GM18870 (cell line): ENCODE data around the gene GARNL3.
A peak's percentile ranks its signal among the peaks of the same experiment; 100 is the strongest.

ENCODE experiments used
- ATAC-seq: cut with Tn5 transposase; IDR thresholded peaks from one replicate; pipeline ENCODE4 v1.9.1; 2021; ENCODE audit warnings: moderate library complexity; ENCODE audit not compliant: unreplicated experiment

Gene GARNL3

GRCh38 chr9:127399736-127400269 is 135.2 kb downstream of the GARNL3 start:
- no peak for ATAC-seq

GRCh38 chr9:127402401-127403090 is 138.0 kb downstream of the GARNL3 start:
- no peak for ATAC-seq

GRCh38 chr9:127403507-127404192 is 139.1 kb downstream of the GARNL3 start:
- no peak for ATAC-seq

GRCh38 chr9:127404631-127405030 is 140.1 kb downstream of the GARNL3 start:
- ATAC-seq, result no peak

GRCh38 chr9:127405344-127406125 is 141.0 kb downstream of the GARNL3 start:
- no peak for ATAC-seq

GRCh38 chr9:127406799-127407491 is 142.4 kb downstream of the GARNL3 start:
- ATAC-seq, result no peak

DNA sequence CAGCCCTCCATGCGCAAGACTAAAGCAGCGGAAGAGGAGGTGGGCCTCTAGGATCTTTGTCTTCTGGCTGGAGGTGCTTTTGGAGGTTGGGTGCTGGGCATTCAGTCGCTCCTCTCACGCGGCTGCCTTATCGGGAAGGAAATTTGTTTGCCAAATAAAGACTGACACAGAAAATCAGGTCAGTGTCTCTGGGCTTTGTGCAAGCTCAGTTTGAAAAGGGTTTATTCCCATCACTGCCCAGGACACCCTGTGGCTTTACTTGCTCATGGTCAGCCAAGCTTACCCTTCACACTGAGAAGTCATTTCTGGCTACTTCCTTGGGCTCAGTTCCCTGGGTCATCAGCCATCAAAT is 142.9 kb downstream of the GARNL3 start:
- no peak for ATAC-seq

DNA sequence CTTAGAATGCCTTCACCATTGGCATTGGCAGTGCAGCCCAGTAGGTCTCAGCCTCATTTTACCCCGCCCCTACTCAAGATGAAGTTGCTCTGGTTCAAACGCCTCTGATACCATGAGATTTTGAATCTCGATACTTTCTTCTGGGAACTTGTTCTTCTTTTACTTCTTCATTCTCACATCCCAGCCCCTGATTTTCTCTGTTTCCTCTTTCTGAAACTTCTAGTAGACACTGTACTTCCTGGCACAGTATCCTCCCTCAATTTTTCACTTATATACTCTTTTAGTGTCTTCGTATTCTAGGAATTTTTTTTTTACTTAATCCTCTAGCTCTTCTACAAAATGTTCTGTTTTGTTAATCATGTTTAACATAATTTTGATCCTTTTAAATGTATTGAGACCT is 146.5 kb downstream of the GARNL3 start:
- no peak for ATAC-seq

DNA sequence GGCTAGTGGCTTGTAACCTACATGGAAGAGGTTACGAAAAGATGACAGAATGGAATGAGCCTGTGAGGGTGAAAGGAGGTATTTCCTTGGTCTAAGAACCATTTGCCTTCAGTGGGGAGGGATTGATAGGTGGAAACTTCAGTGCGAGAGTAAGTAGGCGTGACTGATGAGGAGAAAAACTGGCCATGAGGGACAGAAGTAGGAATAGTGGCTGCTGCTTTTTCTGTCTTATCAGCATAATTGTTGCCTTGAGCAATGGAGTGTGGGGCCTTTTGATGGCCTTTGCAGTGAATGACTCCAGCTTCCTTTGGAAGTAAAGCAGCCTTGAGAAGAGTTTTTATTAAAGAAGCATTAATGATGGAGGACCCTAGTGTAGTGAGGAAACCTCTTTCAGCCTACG is 150.6 kb downstream of the GARNL3 start:
- ATAC-seq, result no peak

- ATAC-seq, result no peak
These were observed 151.1 kb downstream of the GARNL3 start for GRCh38 chr9:127415657-127416056.

- no peak for ATAC-seq
These were observed 152.8 kb downstream of the GARNL3 start for GRCh38 chr9:127417131-127418036.

DNA sequence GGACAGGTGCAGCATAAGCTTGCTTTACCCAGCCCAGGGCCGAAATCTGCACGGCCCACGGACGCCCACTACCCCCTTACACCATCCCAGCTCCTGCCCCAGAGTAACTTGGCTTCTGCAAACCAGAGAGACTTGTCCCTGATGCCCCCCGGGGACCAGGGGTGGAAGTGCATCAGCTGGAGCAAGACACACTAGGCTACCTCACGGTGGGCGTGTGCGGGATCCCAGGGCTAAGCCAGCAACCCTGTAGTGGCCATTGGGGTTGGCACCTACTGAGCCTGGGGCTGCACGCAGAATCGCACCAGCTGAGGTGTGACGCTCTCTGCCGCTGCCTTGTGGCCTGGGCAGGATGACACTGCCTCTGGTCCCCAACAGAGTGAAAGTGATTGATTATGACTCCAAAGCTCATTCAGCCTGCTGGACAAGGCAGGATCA is 153.5 kb downstream of the GARNL3 start:
- no peak for ATAC-seq

GRCh38 chr9:127419348-127419747 is 154.8 kb downstream of the GARNL3 start:
- ATAC-seq, result no peak

DNA sequence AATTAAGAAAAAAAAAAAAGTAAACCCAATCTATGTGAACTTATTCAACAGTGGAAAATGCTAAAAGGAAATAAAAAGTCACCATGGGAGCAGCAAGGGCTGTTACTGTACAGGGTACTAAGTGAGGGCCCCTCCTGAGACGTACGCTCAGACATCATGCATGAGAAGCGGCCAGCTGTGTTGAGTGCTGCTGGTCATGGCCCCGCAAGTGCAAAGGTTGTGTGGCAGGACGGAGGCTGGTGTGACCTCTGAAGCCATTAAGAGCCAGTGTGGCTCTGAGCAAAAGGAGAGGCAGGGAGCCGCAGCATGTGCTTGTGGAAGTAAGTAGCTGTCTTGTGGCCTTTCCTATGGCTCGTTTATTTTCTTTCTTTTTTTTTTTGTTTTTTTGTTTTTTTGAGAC is 156.5 kb downstream of the GARNL3 start:
- ATAC-seq, result no peak

- no peak for ATAC-seq
These were observed 157.7 kb downstream of the GARNL3 start for GRCh38 chr9:127422133-127422782.

- ATAC-seq, result no peak
These were observed 158.2 kb downstream of the GARNL3 start for GRCh38 chr9:127422787-127423186.

GRCh38 chr9:127423476-127423933 is 158.9 kb downstream of the GARNL3 start:
- ATAC-seq, result no peak

- ATAC-seq, result peak; percentile 60
These were observed 159.5 kb downstream of the GARNL3 start, which contains the start of gene ZNF79 for GRCh38 chr9:127423934-127424675. Gene ZNF79 (plus strand): TSS chr9:127424382. CDS start chr9:127424788, 406 bp downstream.

- peak; percentile 8 for ATAC-seq
These were observed 160.1 kb downstream of the GARNL3 start for GRCh38 chr9:127424676-127424999.
